Liver (tissue), 3 donors: ENCODE measurements around the gene CDC42.

Source experiments
- ATF3 ChIP-seq: IDR thresholded peaks from 2 replicates; pipeline ENCODE4 v1.6.1; 2016; ENCODE audit warnings: antibody characterized with exemption
- FOXA1 ChIP-seq: IDR thresholded peaks from 2 replicates; pipeline ENCODE4 v1.6.1; 2016; ENCODE audit warnings: antibody characterized with exemption
- RAD21 ChIP-seq, 2 donors: IDR thresholded peaks; 2 replicates each; pipeline ENCODE4 v1.6.1; 2016; ENCODE audit warnings: antibody characterized with exemption in 2 of 2, mild to moderate bottlenecking in 2 of 2
- REST ChIP-seq: IDR thresholded peaks from 2 replicates; pipeline ENCODE4 v1.6.1; 2016; ENCODE audit warnings: antibody characterized with exemption, mild to moderate bottlenecking
- SP1 ChIP-seq: IDR thresholded peaks from 2 replicates; pipeline ENCODE4 v1.6.1; 2018; ENCODE audit warnings: antibody characterized with exemption, mild to moderate bottlenecking
- TAF1 ChIP-seq: conservative IDR thresholded peaks from 2 replicates; pipeline ENCODE4 v1.6.1; 2016; ENCODE audit warnings: antibody characterized with exemption, mild to moderate bottlenecking
- YY1 ChIP-seq: IDR thresholded peaks from 2 replicates; pipeline ENCODE4 v1.6.1; 2016; ENCODE audit warnings: antibody characterized with exemption, mild to moderate bottlenecking
- TF ChIP-seq, protein P1 (sequence below): fragments of 150-350 bp; IDR thresholded peaks from 2 replicates; pipeline ENCODE4 v1.5.1; 2017; ENCODE audit warnings: improper control_type of control experiment, low read depth, low read length; ENCODE audit not compliant: missing input control
- donor health status: healthy.
- donor health status: healthy.

- TF ChIP-seq TAF1, result no peak
- TF ChIP-seq, protein P1, sequence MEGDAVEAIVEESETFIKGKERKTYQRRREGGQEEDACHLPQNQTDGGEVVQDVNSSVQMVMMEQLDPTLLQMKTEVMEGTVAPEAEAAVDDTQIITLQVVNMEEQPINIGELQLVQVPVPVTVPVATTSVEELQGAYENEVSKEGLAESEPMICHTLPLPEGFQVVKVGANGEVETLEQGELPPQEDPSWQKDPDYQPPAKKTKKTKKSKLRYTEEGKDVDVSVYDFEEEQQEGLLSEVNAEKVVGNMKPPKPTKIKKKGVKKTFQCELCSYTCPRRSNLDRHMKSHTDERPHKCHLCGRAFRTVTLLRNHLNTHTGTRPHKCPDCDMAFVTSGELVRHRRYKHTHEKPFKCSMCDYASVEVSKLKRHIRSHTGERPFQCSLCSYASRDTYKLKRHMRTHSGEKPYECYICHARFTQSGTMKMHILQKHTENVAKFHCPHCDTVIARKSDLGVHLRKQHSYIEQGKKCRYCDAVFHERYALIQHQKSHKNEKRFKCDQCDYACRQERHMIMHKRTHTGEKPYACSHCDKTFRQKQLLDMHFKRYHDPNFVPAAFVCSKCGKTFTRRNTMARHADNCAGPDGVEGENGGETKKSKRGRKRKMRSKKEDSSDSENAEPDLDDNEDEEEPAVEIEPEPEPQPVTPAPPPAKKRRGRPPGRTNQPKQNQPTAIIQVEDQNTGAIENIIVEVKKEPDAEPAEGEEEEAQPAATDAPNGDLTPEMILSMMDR, result no peak
- TF ChIP-seq SP1, result no peak
- TF ChIP-seq REST, result no peak
- TF ChIP-seq ATF3, result no peak
- no peak for TF ChIP-seq FOXA1
- TF ChIP-seq YY1, result no peak
- no peak for TF ChIP-seq RAD21 (IDR thresholded peaks at IDR 0.05)
Measured at GRCh38 chr1:22117238-22117637, 64.7 kb downstream of the CDC42 start.
